GM19043 (cell line): ENCODE measurements around the gene TOM1.

Source experiments
- ATAC-seq: cut with Tn5 transposase; IDR thresholded peaks from one replicate; pipeline ENCODE4 v1.9.1; 2021; ENCODE audit warnings: low read depth; ENCODE audit not compliant: unreplicated experiment

The TOM1 gene

DNA sequence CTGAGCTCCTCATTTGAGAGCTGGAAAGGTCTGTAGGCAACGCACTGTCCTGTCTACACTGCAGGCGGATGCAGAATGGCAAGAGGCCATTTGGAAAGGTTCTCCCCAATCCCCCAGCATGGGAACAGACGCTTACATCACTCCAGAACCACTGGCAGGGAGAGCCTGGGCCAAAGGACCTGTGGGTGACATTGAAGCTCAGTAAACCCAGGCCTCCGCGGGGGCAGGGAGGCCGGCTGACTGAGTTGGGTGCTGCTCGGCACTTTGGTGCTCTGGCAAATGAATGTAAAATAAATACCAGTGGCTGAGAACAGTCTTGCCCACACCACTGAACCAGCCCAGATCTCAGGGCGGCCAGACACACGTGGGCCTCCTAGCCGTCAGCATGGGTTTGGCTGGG lies 22.4 kb downstream of the TOM1 start:
- ATAC-seq: no peak

DNA sequence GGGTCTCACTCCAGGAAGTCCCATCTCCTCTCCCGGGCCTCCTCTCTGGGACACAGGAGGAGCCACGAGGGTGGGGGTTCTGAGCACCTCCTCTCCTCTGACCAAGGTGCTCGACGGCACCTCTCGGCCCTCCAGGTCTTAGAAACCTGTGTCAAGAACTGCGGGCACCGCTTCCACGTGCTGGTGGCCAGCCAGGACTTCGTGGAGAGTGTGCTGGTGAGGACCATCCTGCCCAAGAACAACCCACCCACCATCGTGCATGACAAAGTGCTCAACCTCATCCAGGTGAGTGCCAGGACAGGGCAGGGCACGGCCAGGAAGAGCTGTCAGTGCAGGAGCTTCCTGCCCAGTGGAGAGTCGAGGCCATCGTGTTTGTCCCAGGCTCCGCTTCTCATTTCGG lies 23.2 kb downstream of the TOM1 start:
- no peak for ATAC-seq

DNA sequence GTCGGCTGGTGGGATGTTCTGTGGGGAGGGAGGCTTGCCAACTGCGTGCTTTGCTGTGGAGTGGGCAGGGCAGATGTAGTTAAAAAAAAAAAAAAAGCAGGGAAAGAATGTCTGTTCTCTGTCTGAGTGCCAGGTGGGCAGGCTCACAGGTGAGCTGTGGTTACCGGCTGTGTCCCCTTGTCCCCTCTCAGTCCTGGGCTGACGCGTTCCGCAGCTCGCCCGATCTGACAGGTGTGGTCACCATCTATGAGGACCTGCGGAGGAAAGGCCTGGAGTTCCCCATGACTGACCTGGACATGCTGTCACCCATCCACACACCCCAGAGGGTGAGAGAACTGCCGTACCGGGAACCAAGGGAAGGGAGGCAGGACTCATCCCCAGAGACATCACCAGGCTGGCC lies 23.6 kb downstream of the TOM1 start:
- no peak for ATAC-seq

DNA sequence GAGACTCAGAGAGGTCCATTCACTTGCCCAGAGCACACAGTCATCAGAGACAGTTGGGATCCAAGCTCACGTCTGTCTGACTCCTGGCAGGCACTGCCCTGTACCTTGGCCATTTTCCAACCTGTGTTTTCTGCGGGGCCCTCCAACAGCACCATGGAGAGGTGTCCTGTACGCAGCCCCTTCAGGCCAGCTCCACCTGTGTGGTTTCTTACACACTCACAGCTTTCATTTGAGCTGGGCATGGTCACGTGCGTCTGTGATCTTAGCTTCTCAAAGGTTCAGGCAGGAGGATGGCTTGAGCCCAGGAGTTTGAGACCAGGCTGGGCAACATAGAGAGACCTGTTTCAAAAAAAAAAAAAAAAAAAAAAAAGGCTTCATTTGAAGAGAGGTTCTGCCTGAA lies 24.4 kb downstream of the TOM1 start:
- no peak for ATAC-seq

DNA sequence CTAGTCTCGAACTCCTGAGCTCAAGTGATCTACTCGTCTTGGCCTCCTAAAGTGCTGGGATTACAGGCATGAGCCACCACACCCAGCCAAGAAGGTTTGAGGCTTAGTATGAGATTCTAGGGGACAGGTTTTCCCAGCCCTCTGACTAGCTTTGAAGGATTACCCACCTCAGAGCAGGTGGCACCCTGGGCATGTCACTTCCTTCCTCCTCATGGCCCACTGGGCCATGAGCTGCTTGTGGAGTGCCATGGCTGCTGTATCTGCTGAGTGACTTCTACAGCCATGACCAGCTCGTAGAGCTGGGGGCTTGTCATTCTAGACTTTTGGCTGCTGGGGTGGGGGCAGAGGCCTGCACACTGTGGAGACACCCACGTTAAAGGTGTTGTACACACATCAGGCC lies 25.1 kb downstream of the TOM1 start:
- no peak for ATAC-seq

DNA sequence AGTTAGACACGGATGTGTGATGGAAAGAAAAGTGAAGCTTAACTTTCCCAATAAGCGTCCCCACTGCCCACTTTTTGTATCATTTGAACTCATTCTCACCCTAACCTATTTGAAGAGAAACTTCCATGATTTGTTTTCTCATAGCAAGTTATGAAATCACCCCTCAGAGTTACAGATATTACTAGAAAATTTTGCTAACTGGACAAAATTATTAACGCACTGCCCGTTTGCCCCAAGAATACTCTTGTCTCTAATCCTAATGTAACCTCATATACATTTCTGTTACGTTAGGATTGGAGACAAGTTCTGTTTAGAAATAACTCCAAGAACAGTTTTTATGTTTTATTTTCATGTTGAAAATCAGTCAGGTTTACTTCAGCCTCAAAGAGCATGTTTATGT lies 25.5 kb downstream of the TOM1 start:
- ATAC-seq: no peak

DNA sequence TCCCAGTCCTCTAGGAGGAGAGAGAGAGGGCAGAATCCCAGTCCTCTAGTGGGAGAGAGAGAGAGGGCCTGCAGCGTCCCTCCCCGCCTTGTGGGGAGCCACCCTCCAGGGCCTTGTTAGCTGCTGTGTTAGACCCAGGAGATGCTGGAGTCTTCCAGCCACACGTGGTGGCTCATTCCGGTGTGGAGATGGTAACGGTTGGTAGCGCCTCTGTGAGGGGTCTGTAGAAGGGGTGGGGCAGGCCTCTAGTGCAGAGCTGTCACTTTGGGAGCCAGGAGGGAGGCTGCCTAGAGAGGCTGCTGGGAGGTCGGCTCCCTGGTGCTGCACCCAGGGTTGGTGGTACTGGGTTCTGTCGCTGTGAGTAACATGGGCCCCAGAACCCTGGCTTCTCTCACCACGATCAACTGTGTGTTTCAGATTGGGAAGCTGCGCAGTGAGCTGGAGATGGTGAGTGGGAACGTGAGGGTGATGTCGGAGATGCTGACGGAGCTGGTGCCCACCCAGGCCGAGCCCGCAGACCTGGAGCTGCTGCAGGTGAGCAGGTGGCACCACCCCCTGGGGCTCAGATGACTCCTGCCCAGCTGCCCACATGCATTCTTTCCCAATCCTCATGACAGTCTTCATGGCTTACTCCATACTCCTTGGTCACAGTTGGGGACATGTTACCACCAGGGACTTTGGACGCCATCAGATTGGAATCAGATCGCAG lies 27.3 kb downstream of the TOM1 start:
- ATAC-seq: no peak

DNA sequence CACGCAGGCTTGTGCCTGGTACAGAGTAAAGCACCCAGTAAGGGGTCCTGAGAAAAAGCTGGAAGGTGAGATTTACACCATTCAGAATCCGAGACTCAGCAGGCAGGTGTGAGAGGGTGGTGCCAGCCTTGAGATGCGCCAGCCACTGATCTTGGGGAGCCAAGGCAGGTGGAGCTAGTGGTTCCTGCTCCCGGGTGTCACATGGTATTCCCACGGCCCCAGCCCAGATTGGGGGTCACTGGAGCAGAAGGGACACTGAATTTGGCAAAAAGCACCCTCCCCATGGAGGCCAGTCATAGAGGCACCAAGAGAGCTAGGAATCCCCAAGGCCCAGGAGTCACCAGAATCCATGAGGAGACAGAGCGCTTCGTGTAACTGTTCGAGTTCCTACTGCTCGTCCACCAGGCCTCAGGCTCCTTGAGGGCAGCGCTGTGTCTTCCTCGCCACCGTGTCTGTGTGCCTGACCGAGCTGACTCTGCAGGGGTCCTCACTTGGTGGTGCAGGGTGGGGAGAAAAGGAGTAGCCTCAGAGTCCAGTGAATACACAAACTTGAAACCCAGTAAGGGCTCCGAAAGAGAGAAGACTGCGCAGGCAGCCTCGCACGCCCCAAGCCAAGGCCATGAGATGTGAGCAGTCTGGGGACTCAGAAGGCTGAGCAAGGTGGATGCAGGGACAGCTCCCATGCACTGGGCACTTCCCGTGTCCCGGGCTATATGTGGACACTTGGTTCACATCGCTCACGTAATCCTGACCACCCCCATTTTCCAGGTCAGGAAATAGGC lies 28.2 kb downstream of the TOM1 start:
- no peak for ATAC-seq

DNA sequence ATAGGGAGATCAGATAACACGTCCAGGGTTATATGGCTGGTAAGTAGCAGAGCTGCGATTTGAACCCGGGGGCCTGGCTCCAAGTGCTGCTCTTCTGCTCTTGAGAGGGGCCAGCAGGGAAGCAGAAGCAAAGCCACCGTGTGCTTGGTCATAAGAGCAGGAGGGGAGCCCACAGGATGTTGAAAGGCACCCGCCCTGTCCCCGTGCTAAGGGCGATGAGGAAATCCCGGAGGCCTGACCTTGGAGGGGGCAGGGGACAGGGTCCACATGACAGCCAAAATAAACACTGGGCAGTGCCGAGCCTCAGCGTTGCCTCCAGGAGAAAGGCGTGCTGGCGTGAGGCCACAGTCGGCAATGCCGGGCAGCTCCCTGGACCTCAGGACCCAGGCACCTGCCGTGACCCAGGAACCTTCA lies 28.8 kb downstream of the TOM1 start:
- ATAC-seq: no peak

DNA sequence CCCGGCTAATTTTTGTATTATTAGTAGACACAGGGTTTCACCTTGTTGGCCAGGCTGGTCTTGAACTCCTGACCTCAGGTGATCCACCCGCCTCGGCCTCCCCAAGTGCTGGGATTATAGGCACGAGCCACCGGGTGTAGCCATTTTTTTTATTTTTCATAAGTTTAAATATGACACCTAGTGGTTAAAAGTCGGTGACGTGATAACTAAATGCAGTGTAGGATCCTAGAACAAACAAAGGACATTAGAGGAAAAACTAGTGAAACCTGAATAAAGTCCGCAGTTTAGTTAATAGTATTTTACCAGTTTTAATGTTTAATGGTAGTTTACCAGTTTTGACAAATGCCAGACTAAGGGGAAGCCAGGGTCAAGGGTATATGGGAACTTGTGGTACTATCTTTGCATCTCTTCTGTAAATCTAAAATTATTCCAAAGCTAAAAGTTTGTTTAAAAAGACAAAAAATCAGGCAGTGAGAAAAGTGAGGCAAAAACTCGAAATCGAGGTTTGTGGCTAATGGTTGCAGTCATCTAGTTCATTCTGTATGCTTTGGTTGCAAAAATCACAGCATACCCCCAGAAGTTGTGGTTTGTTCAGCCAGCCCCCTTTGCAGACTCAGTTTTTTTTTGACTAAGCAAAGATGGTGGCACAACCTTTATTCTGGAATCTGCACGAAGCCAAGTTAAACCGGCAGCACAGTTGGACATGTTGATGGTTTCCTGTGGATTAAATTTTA lies 29.6 kb downstream of the TOM1 start:
- ATAC-seq: no peak

DNA sequence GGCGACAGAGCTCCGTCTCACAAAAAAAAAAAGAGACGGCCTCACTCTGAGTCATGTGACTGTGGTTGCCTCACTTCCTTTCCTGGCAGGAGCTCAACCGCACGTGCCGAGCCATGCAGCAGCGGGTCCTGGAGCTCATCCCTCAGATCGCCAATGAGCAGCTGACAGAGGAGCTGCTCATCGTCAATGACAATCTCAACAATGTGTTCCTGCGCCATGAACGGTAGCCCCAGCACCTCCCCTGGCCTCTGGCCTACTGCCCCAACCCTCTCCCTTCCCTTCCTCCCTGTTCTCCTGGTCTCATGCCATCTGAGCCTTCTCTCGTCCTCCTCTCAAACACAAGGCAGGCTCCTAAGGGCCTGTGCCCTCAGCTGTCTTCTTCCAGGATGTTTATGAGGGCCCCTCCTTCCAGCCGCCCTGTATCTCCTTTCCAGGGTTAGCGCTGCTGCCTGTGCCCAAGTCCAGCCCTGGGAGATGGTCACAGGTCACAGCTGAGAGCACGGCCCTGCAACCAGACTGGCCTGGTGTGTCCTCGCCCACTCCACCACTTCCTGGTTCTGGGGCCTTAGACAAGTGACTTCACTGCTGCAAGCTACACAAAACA lies 30.7 kb downstream of the TOM1 start:
- ATAC-seq: no peak

DNA sequence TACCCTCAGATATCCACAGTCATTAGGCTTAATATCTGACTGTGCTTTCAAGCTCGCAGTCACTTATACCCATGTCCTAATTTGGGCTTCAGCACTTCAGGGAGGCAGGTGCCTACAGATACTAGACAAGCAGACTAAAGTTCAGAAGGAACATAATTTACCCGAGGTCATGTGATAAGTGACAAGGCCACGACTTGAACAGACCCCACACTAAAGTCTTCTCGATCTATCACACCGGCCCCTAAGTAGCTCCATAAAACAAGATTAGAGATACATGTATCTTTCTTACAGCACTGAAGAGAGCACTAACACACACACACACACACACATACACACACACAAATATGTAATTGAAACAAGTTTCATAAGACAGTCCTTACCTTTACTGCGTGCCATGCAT lies 32.6 kb downstream of the TOM1 start:
- ATAC-seq: no peak

DNA sequence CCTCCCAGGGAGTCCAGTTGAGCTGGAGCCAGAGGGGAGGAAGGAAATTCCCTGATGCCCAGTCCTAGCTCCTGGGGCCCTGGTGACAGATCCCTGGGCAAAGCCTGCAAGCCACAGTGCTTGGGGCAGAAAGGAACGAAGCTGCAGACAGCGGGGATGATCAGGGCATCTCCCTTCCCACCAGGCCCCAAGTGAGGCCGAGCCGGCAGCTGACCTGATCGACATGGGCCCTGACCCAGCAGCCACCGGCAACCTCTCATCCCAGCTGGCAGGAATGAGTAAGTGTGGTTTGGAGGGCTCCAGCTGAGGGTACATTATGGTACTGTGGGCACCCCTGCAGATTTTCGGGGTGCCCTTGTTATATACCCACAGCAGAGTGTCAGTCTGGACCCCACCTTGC lies 33.5 kb downstream of the TOM1 start:
- ATAC-seq: no peak

DNA sequence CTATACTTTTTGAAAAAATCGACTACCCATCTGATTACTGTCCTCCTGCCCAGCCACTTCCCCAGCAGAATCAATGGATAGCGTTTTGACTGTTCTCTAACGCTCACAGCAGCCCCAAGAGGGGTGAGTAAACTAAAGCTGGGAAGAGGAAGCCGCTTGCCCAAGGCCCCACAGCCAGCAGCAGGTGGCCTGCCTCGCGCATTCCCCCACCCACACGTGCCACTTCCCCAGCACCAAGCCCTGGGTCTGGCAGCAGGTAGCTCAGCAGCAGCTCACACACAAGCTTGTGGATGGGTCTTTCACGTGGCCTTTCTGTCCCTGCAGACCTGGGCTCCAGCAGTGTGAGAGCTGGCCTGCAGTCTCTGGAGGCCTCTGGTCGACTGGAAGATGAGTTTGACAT lies 34.3 kb downstream of the TOM1 start:
- ATAC-seq: no peak

DNA sequence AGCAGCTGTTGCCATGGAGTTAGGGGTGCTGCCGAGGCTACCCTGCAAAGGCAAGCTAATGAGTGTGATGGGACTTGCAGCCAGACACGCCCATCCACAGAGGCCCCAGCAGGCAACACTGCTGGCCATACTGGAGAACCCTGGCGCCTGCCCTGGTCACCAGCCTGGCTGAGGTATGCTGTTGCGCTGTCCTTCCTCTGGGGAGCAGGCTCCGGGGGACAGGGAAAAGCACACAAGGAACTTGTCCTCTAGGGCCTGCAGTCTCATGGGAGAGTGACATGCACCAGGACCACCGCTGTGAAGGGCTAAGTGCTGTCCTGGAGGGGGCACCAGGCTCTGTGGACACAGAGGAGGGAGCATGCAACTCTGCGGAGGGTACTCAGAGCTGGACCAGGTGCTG lies 35.8 kb downstream of the TOM1 start:
- no peak for ATAC-seq

DNA sequence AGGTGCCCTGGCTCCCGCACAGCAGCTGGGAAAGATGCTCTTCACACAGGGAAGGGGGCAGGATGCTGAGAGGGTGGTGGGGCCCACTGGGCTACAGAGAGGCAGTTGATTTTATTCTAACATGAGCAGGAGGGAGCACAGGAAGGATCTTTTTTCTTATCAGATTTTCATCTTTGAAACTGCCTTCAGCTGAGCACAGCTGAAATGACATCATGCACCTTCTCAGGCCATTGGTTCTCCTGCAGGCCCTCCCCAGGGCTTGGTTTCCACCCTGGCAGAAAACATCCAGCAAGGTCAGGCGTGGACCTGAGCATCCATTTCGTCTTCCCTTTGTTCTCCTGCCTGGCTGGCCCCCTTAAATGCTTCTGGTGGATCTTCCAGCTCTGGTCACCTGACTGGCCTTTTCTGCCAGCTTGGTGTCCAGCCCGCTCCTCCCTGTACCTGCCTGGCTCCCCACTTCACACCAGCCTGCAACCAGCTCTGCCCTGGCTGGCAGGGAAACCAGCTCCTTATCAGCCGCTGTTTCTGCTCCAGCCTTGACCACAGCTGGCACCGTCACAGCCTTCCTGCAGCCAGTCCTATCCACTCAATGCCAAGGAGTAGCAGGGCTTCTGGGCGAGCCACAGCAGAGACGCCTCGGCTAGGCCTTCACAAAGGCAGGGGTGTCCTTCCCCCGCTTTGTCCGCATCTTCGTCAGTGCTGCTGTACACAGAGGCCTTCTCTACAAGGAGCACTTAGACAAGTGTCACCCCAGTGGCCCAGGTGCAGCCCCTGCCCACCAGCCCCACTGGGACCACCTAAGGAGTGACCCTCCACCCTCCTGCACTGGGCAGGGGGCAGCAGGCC lies 36.5 kb downstream of the TOM1 start:
- no peak for ATAC-seq

DNA sequence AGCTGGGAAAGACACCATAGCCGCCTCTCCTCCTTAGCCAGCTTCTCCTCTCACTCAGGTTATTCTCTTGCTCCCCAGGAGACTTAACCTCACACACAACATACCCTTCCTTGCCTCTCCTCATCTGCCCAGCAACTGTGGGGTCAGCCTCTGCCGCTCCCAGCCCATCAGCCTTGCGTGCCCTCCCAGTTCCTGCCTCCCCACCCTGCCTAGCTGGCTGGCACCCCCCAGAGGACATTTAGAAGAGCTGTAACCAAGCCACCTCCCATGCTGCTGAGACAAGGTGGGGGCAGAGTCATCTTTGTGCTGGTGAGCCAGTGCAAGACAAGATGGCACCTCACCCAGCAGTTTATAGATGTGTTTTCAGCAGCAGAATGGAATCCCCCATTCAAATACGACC lies 38.2 kb downstream of the TOM1 start:
- no peak for ATAC-seq

DNA sequence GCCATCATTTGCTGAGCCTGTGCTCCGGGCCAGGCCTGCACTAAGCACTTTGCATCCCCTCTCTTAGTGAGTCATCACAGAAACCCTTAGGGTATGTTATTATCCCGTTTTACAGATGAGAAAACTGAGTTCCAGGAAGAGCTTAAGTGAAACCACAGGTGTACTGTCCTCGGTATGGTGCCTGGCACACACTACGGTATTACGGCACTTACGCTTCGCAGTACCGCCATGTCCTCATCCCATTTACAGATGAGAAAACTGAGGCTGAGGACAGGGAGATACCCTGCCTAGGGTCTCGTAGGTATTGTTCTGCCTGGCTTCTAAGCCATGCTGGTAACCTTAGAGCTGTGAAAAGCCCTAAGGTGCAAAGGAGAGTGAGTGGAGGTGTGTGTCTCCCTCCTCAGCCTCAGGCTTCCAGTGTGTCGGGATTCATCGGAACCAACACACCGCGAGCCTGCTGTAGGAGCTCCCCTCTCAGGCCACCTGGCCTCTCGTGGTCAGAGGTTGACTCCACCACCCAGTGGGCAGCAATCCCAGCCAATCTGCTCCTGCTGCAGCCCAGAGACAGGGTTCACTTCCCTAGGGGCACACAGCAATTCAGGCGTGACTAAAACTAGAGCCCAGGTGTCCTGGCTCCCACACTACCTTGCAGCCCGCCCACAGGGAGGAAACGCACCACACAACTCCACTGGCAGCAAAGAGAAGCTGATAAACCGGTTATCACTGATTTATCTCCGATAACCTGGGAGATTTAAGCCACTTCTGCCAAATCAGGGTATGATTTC lies 41.6 kb downstream of the TOM1 start:
- no peak for ATAC-seq

DNA sequence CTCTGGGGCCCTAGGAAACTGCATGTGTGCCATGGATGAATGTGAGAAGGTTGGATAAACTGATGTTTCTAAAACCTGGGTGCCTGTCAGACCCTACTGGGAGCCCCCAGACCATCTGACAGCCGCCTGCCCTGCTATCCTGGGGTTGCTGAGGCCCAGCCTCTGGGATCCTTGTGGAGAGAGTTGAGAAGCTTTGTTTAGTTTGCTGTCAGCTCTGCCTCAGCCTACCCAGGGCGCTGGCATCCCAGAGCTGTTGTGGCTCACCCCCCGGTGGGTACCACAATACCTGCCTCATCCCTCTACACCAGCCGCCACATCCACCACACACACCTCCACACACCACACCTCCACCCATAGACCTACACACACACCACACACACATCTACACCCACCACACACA lies 42.7 kb downstream of the TOM1 start:
- no peak for ATAC-seq
